Medulla oblongata (tissue), 1 donor: ENCODE measurements around the gene DIAPH2.
"Not testable (repeated sequence)": the region's sequence is repeated elsewhere in the genome, so short reads cannot be mapped to it uniquely, and the experiment has no call there.

Source experiments
- DNase-seq: peaks from one replicate; pipeline ENCODE4 v3.0.0-alpha.2; 2015; ENCODE audit errors: extremely low spot score

The DIAPH2 gene

GRCh38 chrX:96719161-96719875, 34.7 kb downstream of the DIAPH2 start:
- DNase-seq = no peak

GRCh38 chrX:96721354-96721753, 36.7 kb downstream of the DIAPH2 start:
- no peak for DNase-seq

GRCh38 chrX:96722781-96723180, 38.1 kb downstream of the DIAPH2 start:
- DNase-seq = peak; percentile 7

GRCh38 chrX:96729053-96729452, 44.4 kb downstream of the DIAPH2 start:
- DNase-seq = no peak

- DNase-seq = no peak
These were observed 45.4 kb downstream of the DIAPH2 start for GRCh38 chrX:96729868-96730643.

- not testable (repeated sequence) for DNase-seq
These were observed 46.4 kb downstream of the DIAPH2 start for GRCh38 chrX:96731000-96731399.

GRCh38 chrX:96743367-96744073, 58.9 kb downstream of the DIAPH2 start:
- DNase-seq = no peak

GRCh38 chrX:96752781-96753180, 68.1 kb downstream of the DIAPH2 start:
- DNase-seq = no peak

- no peak for DNase-seq
These were observed 68.6 kb downstream of the DIAPH2 start for GRCh38 chrX:96753230-96753629.

GRCh38 chrX:96756491-96756890, 71.8 kb downstream of the DIAPH2 start:
- DNase-seq = no peak

- no peak for DNase-seq
These were observed 76.9 kb downstream of the DIAPH2 start for GRCh38 chrX:96761566-96761965.

- no peak for DNase-seq
These were observed 79.0 kb downstream of the DIAPH2 start for GRCh38 chrX:96763608-96764007.

GRCh38 chrX:96764864-96765263, 80.2 kb downstream of the DIAPH2 start:
- no peak for DNase-seq

GRCh38 chrX:96770315-96770714, 85.7 kb downstream of the DIAPH2 start:
- DNase-seq = no peak

- DNase-seq = no peak
These were observed 86.8 kb downstream of the DIAPH2 start for GRCh38 chrX:96771486-96771885.

GRCh38 chrX:96774116-96774515, 89.5 kb downstream of the DIAPH2 start:
- DNase-seq = no peak

- no peak for DNase-seq
These were observed 92.3 kb downstream of the DIAPH2 start for GRCh38 chrX:96776966-96777365.

GRCh38 chrX:96791559-96791958, 106.9 kb downstream of the DIAPH2 start:
- DNase-seq = no peak

- DNase-seq = no peak
These were observed 107.4 kb downstream of the DIAPH2 start for GRCh38 chrX:96792047-96792446.

- DNase-seq = no peak
These were observed 114.3 kb downstream of the DIAPH2 start for GRCh38 chrX:96798982-96799381.

GRCh38 chrX:96807318-96807717, 122.7 kb downstream of the DIAPH2 start:
- no peak for DNase-seq

- DNase-seq = no peak
These were observed 136.3 kb downstream of the DIAPH2 start for GRCh38 chrX:96820935-96821334.

GRCh38 chrX:96824166-96824565, 139.5 kb downstream of the DIAPH2 start:
- no peak for DNase-seq
